ENCODE data around the gene PSME2. TPM values are rescaled to one million over a fixed set of nuclear protein-coding genes. Genes with fewer than 3 reads are reported as not detected.

Gene PSME2
- total and polyA plus RNA-seq, 2 of the 13 experiments (the other 11 are each of a cell fraction or from before 2014, with no cell fraction given) = 332 to 716 TPM

DNA sequence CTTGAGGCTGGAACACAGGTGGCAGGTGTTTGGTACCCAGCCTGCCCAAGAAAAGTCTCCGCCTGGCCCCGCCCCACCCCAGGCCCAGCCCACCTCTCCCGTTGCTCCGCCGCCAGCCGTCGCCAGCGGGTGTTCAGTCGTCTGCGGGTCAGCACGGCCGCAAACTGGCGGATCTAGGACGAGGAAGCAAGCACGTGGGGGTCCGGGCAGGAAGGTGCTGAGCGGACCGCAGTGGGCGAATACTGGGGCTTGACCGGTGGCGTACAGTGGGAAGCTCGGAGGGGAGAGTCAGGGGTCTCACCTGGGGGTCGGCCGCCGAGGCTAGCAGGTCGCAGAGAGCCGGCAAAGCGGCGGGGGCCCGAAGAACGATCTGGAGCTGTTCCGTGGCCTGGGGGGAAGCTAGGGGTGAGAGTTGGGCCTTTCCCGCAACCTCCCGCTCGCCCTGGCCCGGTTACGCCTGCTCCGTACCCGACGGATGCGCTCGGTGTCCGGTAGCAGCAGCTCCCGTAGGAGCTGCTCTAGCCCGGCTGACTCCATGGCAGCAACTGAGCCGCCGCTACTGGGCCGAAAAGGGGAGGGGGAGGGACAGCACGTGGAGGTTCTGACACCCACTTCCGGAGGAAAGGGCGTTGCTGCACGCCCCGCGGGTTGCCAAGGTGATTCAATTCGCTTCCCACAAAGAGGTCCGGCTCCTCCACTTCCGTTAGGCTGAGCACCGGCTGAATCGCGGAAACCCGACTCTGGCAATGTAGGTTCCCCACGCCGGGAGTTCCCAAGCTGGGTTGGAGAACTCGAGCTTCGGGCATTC lies 42.0 kb upstream of the PSME2 start, which contains the start of gene IPO4 (continued):
- TF ChIP-seq KIAA2018 (CRISPR knock-in tag; IDR thresholded peaks at IDR 0.05; ENCODE audit: borderline replicate concordance) (peak; percentile 97; the same call in 1 of the 2 replicates), ZNF124 (CRISPR knock-in tag; IDR thresholded peaks at IDR 0.05) (no peak; the same call in none of the 2 replicates), IRF2 (CRISPR knock-in tag; IDR thresholded peaks at IDR 0.05) (peak; percentile 100), ZNF543 (CRISPR knock-in tag; IDR thresholded peaks at IDR 0.05) (peak; percentile 93), ZBTB1 (CRISPR knock-in tag; IDR thresholded peaks at IDR 0.05; ENCODE audit: borderline replicate concordance) (peak; percentile 25; the same call in 1 of the 2 replicates), ESRRA (CRISPR knock-in tag; IDR thresholded peaks at IDR 0.05; ENCODE audit: low read depth) (peak; percentile 93), ZNF644 (CRISPR knock-in tag; IDR thresholded peaks at IDR 0.05; ENCODE audit: low read depth) (no peak; the same call in 1 of the 2 replicates), ZBTB7A (CRISPR knock-in tag; IDR thresholded peaks at IDR 0.05) (peak; percentile 83; the same call in 1 of the 2 replicates), ZKSCAN1 (IDR thresholded peaks at IDR 0.05; ENCODE audit: low read length) (peak; percentile 86; the same call in 1 of the 2 replicates), CBX1 (IDR thresholded peaks at IDR 0.05; ENCODE audit: low read depth) (peak; percentile 98), U2AF2 (IDR thresholded peaks at IDR 0.05; ENCODE audit: low read depth, low read length) (peak; percentile 98), NFE2L2 (IDR thresholded peaks at IDR 0.05; ENCODE audit: low read length) (peak; percentile 57), SNRNP70 (IDR thresholded peaks at IDR 0.05; ENCODE audit: low read depth, low read length) (no peak), DMTF1 (CRISPR knock-in tag; IDR thresholded peaks at IDR 0.05) (no peak), FOXO1 (CRISPR knock-in tag; IDR thresholded peaks at IDR 0.05) (peak; percentile 95), DBP (CRISPR knock-in tag; IDR thresholded peaks at IDR 0.05; ENCODE audit: not compliant biosample characterization) (peak; percentile 85), PHF8 (CRISPR knock-in tag; IDR thresholded peaks at IDR 0.05) (peak; percentile 95)
- TF ChIP-seq, protein P1, sequence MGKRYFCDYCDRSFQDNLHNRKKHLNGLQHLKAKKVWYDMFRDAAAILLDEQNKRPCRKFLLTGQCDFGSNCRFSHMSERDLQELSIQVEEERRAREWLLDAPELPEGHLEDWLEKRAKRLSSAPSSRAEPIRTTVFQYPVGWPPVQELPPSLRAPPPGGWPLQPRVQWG (CRISPR knock-in tag; IDR thresholded peaks at IDR 0.05; ENCODE audit: borderline replicate concordance, low read depth) = no peak
